Colonic mucosa (tissue), 4 donors: ENCODE results near the gene BLM. TPM values are rescaled to one million over a fixed set of nuclear protein-coding genes. Genes with fewer than 3 reads are reported as not detected.

Source experiments
- DNase-seq: peaks from one replicate; pipeline ENCODE4 v3.0.0-alpha.2; 2020
- H3K27ac ChIP-seq: fragments of 200-600 bp; one replicate; pipeline ENCODE4 v1.8.0; 2021
- H3K27me3 ChIP-seq: fragments of 200-600 bp; one replicate; pipeline ENCODE4 v1.8.0; 2021
- H3K36me3 ChIP-seq: fragments of 200-600 bp; one replicate; pipeline ENCODE4 v1.8.0; 2021
- H3K4me1 ChIP-seq: fragments of 200-600 bp; one replicate; pipeline ENCODE4 v1.8.0; 2021; ENCODE audit warnings: mild to moderate bottlenecking
- H3K4me3 ChIP-seq: fragments of 200-600 bp; one replicate; pipeline ENCODE4 v1.8.0; 2021
- H3K9ac ChIP-seq, 2 donors: one replicate each; pipeline ENCODE4 v1.7.0; 2013; ENCODE audit warnings: control low read depth in 2 of 2, low read depth in 2 of 2, low read length in 2 of 2
- H3K9me3 ChIP-seq: fragments of 200-600 bp; one replicate; pipeline ENCODE4 v1.8.0; 2021
- CTCF ChIP-seq: fragments of 200-600 bp; IDR thresholded peaks from one replicate; pipeline ENCODE4 v1.8.0; 2022; ENCODE audit warnings: antibody characterized with exemption, mild to moderate bottlenecking
- intact Hi-C: fragments of 100-400 bp; cut with DNase I; formaldehyde crosslinking; loops from one replicate; pipeline ENCODE4 v1.14.1; 2022
- total RNA-seq, 2 donors: library from RNA; stranded (reverse); fragmentation: NEBNext Ultra II Directional in 1 of 2; extraction: Animal tissue kit (Norgen Biotek cat#: 25700) in 1 of 2; gene quantifications; one replicate each; pipeline ENCODE4 v1.2.1, GENCODE V29; 2021
- donor health status: healthy.
- donor health status: DM: no; HTN: no; CAD: no.
- donor health status: DM: no; HTN: no; CAD: no.

The BLM gene
- total RNA-seq, 2 donors from 2014 or later, result 3.3 to 16.7 TPM

GRCh38 chr15:90807074-90807785 lies 90.1 kb downstream of the BLM start:
- no peak overlapping the region for H3K4me3 ChIP-seq
- H3K27ac ChIP-seq, result no peak overlapping the region
- no peak for TF ChIP-seq CTCF
- H3K9ac ChIP-seq, result no peak overlapping the region
- no peaks in the 10 kb centered on the region for H3K4me1 ChIP-seq
- H3K36me3 ChIP-seq, result no peaks in the 10 kb centered on the region
- H3K9me3 ChIP-seq, result no peaks in the 10 kb centered on the region
- H3K27me3 ChIP-seq, result no peaks in the 10 kb centered on the region
- intact Hi-C loops, result no loop called here
- DNase-seq, result no peak

GRCh38 chr15:90807786-90808086 lies 90.6 kb downstream of the BLM start:
- H3K9ac ChIP-seq, result no peak overlapping the region
- DNase-seq, result no peak
- no peaks in the 10 kb centered on the region for H3K9me3 ChIP-seq
- no peaks in the 10 kb centered on the region for H3K36me3 ChIP-seq
- H3K4me3 ChIP-seq, result no peak overlapping the region
- H3K27me3 ChIP-seq, result no peaks in the 10 kb centered on the region
- intact Hi-C loops, result no loop called here
- H3K27ac ChIP-seq, result no peak overlapping the region
- H3K4me1 ChIP-seq, result no peaks in the 10 kb centered on the region
- no peak for TF ChIP-seq CTCF

GRCh38 chr15:90808517-90809235 lies 91.5 kb downstream of the BLM start:
- intact Hi-C loops, result no loop called here
- Histone ChIP-seq H3K4me1 (no peaks in the 10 kb centered on the region), H3K36me3 (no peaks in the 10 kb centered on the region), H3K27ac (no peak overlapping the region), H3K9me3 (no peaks in the 10 kb centered on the region), H3K27me3 (no peaks in the 10 kb centered on the region), H3K4me3 (no peak overlapping the region), H3K9ac (no peak overlapping the region)
- TF ChIP-seq CTCF, result no peak
- no peak for DNase-seq

GRCh38 chr15:90809536-90809935 lies 92.4 kb downstream of the BLM start:
- no peak overlapping the region for H3K9ac ChIP-seq
- DNase-seq, result no peak
- H3K9me3 ChIP-seq, result no peaks in the 10 kb centered on the region
- intact Hi-C loops, result no loop called here
- H3K36me3 ChIP-seq, result no peaks in the 10 kb centered on the region
- H3K27me3 ChIP-seq, result no peaks in the 10 kb centered on the region
- no peak overlapping the region for H3K4me3 ChIP-seq
- no peak overlapping the region for H3K27ac ChIP-seq
- H3K4me1 ChIP-seq, result peaks cover 1% of the 10 kb centered on the region
- no peak for TF ChIP-seq CTCF

- intact Hi-C loops, result no loop called here
- H3K27ac ChIP-seq, result no peak overlapping the region
- DNase-seq, result no peak
- no peak overlapping the region for H3K9ac ChIP-seq
- H3K4me1 ChIP-seq, result peaks cover 3% of the 10 kb centered on the region
- H3K36me3 ChIP-seq, result no peaks in the 10 kb centered on the region
- H3K27me3 ChIP-seq, result no peaks in the 10 kb centered on the region
- no peak for TF ChIP-seq CTCF
- H3K9me3 ChIP-seq, result no peaks in the 10 kb centered on the region
- H3K4me3 ChIP-seq, result no peak overlapping the region
Observed at GRCh38 chr15:90810354-90810753, 93.2 kb downstream of the BLM start.
